HG03378 (cell line): ENCODE data around the gene KMT2E.
"Not testable (repeated sequence)": the region's sequence is repeated elsewhere in the genome, so short reads cannot be mapped to it uniquely, and the experiment has no call there.

Experiments
- ATAC-seq: cut with Tn5 transposase; IDR thresholded peaks from one replicate; pipeline ENCODE4 v1.9.1; 2021; ENCODE audit warnings: mild to moderate bottlenecking, moderate library complexity; ENCODE audit not compliant: unreplicated experiment

Gene KMT2E

DNA sequence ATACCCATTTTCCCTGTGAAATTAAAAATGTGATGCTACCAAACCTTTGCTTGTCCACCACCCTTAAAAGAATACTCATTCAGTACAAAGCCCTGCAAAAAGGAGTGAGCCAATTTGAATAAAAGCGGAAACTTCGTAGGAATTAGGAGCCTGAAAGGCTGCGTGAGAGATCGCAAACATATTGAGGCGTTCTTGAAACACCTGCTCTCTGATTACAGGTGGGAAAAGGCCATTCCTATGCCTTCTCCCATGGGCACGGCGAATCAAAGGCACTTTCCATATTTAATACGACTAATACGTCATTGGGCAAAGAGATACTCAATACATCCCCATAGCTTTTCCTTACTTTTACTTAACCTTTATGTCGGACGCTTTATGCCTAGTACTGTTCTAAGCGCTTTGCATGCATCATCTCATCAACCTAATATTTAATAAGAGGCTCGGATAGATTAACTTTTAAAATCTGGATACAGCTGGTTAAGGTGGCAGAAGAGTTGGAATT lies 30.9 kb upstream of the KMT2E start:
- ATAC-seq, result no peak

DNA sequence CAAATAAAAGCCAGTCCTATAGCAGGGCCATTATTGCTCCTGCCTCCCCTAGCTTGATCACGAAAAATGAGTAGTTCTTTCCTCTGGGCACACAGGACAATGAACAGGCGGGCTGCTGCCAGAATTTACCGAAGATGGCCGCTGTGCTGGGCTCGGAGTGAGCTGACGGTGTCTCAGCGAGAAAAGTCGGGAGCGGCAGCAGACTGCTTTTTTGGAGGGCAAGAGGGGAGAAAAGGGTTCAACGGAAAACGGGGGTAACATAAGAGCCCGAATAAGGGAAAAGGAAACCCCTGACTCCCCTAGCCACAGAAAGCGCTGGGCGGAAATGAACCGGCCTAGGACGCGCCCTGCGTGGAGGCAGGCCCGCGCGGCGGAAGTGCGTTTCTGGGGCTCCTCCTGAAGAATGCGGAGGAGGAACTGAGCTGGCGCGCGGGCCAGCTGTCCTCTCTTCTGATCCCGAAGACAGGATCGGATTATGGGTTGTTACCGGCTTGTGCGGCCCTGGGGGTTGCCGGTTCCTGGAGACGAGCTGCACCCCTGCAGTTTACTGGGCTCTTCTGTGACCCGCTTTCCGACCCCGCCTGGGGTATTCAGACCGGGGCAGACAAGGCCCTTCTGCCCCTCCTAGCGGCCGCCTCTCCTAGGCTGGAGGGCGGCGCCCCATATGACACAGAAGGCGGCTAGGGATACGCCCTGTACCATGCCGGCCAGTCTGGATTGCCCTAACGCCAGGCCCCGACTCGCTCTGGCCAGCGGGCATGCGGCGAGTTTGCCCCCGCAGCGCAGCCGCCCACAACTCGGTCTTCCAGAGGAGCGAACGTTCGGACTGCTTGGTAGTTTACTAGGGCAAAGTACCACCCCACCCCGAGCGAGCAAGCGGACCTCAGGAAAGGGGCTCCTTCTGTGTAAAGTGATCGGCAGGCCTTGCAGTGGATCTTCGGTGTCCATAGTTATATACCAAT lies 30.1 kb upstream of the KMT2E start:
- peak; percentile 78 for ATAC-seq

DNA sequence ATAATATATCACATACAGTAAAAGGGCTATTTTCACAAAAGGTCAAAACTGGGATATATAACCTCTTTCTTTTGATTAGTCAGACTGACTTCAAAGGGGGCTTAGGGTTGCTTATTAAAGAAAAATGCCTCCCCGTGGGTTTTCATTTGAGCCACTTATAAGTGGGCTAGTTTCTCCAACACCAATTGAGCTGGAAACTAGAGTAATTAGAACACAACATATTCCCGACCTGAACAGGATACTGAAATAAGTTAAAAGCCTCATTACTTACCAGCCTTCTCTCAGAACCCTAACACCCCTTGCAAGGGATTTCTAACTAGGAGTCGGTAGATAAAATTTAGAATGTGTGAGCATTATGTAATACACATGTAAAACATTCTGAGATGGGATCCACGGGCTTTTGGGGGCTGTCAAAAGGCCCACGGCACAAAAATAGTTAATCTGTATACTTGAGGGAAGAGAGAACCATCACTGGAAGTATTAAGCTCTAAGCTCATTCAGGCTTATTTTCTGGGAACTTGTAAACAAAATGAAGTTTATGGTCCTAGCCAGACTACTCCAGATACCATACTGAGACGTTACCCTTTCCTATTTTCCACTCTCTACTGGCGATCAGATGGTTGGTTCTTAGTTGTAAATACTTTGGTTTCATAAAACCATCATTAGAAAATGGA lies 29.3 kb upstream of the KMT2E start:
- ATAC-seq, result no peak

DNA sequence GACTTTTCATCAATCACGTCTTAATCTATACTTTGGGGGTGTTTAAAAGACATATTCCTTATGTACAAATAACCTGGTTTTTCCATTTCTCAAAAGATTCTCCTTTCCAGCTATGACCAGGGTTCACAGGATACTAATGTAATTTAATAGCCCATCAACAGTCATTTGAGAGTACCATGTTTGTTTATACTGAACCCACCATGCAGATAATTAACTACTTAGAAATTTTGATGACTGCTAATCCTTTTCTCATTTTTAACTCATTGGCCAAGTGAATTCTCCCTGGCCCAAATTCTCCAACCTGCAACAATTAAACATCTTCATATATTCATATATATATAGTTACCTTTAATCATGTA lies 28.8 kb upstream of the KMT2E start:
- ATAC-seq, result no peak

GRCh38 chr7:104986628-104987259 lies 27.3 kb upstream of the KMT2E start:
- no peak for ATAC-seq

GRCh38 chr7:104987403-104987802 lies 26.6 kb upstream of the KMT2E start:
- ATAC-seq, result not testable (repeated sequence)

DNA sequence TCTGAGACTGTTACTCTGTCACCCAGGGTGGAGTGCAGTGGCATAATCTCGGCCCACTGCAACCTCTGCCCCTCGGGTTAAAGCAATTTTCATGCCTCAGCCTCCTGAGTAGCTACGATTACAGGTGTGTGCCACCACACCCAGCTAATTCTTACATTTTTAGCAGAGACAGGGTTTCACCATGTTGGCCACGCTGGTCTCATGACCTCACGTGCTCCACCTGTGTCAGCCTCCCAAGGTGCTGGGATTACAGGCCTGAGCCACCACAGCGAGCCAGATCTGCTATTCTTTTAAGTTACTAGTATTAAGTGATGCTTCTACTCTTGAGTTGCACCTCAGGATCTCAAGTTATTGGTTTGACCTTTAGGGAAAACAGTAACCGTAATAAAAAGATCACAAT lies 23.0 kb upstream of the KMT2E start:
- no peak for ATAC-seq

- ATAC-seq, result no peak
Observed at GRCh38 chr7:104992306-104992705, 21.7 kb upstream of the KMT2E start.

DNA sequence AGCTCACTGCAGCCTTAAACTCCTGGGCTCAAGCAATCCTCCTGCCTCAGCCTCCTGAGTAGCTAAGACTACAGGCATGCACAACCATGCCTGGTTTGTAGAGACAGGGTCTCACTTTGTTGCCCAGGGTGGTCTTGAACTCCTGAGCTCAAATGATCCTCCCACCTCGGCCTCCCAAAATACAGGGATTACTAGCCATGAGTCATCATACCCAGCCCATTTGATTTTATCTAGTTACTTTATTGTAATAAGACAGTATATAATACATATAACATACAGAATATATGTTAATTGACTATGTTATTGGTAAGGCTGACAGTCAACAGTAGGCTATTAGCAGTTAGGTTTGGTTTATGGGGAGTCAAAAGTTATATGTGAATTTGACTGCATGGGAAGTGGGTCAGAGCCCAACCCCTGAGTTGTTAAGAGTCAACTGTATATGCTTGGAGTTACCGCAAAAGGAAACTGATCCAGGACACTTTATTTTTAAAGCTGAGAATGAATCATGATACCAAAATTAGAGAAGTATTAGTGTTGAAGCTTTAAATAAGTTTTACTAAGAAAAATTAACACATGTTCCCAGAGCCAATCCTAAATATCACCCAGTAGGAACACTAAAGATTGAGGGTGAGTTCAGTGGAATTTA lies 20.7 kb upstream of the KMT2E start:
- no peak for ATAC-seq

- ATAC-seq, result no peak
Observed at GRCh38 chr7:104998040-104998752, 15.8 kb upstream of the KMT2E start.

GRCh38 chr7:105000200-105000599 lies 13.8 kb upstream of the KMT2E start:
- no peak for ATAC-seq

GRCh38 chr7:105000927-105001336 lies 13.1 kb upstream of the KMT2E start:
- ATAC-seq, result no peak

DNA sequence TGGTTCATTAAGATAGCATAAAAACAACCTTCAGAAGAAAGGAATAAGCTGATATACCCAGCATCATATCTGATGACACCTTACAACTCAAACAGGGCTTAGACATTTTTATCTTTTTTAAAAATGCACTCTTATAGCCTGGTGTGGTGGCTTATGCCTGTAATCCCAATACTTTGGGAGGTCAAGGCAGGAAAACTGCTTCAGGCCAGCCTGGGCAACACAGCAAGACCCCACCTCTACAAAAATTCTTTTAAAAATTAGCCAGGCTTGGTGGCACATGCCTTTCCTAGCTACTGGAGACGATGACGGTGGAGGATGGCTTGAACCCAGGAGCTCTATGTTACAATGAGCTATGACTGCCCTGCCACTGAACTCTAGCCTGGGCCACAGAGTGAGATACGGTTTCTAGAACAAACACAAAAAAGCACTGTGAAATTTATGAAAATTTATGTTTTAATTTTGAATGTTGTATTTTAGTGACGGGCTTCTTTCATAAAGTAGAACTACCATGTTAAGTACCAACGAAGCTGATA lies 12.3 kb upstream of the KMT2E start:
- no peak for ATAC-seq

GRCh38 chr7:105003275-105003674 lies 10.7 kb upstream of the KMT2E start:
- no peak for ATAC-seq

DNA sequence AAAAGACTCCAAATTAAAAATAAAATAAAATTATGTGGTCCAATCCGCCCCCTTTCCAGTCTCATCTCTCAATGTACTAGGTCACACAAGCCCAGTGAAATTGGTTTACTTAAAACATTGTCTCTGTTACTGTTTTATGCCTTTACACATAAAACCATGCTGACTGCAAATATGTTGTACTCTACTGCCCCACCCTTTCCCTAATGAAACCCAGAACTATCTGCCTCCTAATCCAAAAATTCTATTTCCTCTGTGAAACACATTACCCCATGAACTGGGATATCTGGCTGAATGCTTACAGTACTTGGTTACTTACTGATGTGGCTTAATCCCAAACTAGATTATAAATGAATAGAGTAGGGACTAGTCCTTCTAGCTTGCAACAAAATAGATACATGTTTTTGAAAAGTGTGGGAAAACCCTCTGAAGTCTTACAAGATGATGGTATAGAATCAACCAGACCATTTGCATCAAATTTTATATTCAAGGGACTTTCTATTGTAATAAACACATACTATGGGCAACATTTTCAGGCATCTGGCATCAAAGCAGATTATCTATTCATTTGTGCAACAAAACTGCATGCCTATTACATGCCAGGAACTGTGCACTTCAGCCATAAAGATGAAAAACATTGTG lies 10.0 kb upstream of the KMT2E start:
- no peak for ATAC-seq

- ATAC-seq, result not testable (repeated sequence)
Observed at GRCh38 chr7:105005006-105005405, 9.0 kb upstream of the KMT2E start.

DNA sequence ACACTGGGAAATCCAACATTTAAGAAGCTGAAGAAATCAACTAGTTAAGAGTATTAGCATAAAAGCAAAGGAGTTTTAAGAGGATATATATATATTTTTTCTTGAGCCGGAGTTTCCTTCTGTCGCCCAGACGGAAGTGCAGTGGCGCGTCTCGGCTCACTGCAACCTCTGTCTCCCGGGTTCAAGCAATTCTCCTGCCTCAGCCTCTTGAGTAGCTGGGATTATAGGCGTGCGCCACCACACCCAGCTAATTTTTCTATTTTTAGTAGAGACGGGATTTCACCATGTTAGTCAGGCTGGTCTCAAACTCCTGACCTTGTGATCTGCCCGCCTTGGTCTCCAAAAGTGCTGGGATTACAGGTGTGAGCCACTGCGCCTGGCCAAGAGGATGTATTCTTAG lies 8.5 kb upstream of the KMT2E start:
- not testable (repeated sequence) for ATAC-seq

GRCh38 chr7:105006367-105007136 lies 7.5 kb upstream of the KMT2E start:
- ATAC-seq, result no peak

GRCh38 chr7:105007298-105007697 lies 6.7 kb upstream of the KMT2E start:
- ATAC-seq, result no peak
